ENCODE results near the gene TOR4A. TPM values are rescaled to one million over a fixed set of nuclear protein-coding genes. Genes with fewer than 3 reads are reported as not detected.

Gene TOR4A
- total and polyA plus RNA-seq, 9 of the 15 experiments (the other 6 are each of a cell fraction or from before 2014, with no cell fraction given), result 3.9 to 49.2 (median 8.8) TPM

DNA sequence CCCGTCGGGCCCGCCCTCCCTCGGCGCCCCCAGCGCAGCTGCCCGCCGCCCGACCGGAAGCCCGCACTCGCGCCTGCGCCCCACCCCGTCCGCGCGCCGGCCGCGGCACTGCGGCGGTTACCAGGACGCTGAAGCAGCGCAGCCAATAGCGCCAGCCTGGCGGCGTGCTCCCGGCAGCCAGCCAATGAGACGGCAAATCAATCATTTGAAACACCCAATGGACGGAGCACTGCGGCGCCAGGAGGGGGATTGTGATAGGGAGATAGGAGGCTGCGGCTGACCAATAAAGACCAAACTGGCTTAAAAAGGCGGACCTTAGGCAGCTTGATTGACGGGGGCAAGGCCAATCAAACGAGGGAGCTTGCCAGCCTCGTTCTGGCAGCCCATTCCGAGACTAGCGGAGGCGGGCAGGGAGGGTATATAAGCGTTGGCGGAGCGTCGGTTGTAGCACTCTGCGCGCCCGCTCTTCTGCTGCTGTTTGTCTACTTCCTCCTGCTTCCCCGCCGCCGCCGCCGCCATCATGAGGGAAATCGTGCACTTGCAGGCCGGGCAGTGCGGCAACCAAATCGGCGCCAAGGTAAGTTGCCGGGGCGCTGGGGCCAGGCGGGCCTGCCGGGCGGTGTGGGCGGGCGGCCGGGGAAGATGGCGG lies 36.6 kb upstream of the TOR4A start, which contains the start of gene TUBB4B:
TSS of gene TUBB4B (plus strand) at position 447 of the 649 bp plus-strand sequence. CDS start at position 521, 74 bp downstream.
- Histone ChIP-seq H3K9ac (ENCODE audit: insufficient read depth in 1 of 2, low read depth in 2 of 2, low read length in 2 of 2) (peak within 1 kb of the TSS; percentile 88 to 100), H2AFZ (ENCODE audit: low read depth, low read length) (peak within 1 kb of the TSS; percentile 85), H3K27ac (ENCODE audit: extremely low read depth, low read depth, low read length) (peak within 1 kb of the TSS; percentile 98), H3K79me2 (ENCODE audit: control insufficient read depth, insufficient read depth, low read length) (peaks cover 57% of the 10 kb centered on the region), H3K9me3 (replicated peaks; ENCODE audit: control insufficient read depth, insufficient read depth, low read depth, low read length) (no peaks in the 10 kb centered on the region), H3K27me3 (ENCODE audit: control insufficient read depth in 2 of 2, insufficient read depth in 2 of 2, low read length in 2 of 2) (no peaks in the 10 kb centered on the region), H3K9me1 (ENCODE audit: control insufficient read depth, insufficient read depth, low read length) (peaks cover 4% of the 10 kb centered on the region), H3K4me2 (ENCODE audit: insufficient read depth, low read length) (peak within 1 kb of the TSS; percentile 95), H3K4me3 (peak within 1 kb of the TSS; percentile 96), H3K36me3 (ENCODE audit: control insufficient read depth, insufficient read depth, low read length) (peaks cover 30% of the 10 kb centered on the region), H3K4me1 (replicated peaks in 1 of 2; ENCODE audit: control insufficient read depth in 2 of 2, insufficient read depth in 2 of 2, low read length in 2 of 2) (peaks cover 33 to 91% of the 10 kb centered on the region in 2 experiments), H4K20me1 (replicated peaks; ENCODE audit: control insufficient read depth, insufficient read depth, low read length) (peaks cover 30% of the 10 kb centered on the region)
- intact Hi-C loops (cut with micrococcal nuclease), result loop anchor here (1.0 to 10.0 kb wide), 4 partner anchors 14 to 456 kb away; partner anchors contain the start of genes NELFB, NRARP and TOR4A
- WGBS (ENCODE audit: insufficient coverage, low coverage, missing lambda C conversion rate), result 0% methylated on average over 45 of the region's 67 CpGs
- DNase-seq (ENCODE audit: extremely low read depth in 1 of 4, low spot score in 3 of 4) (peak; percentile 88 to 100 (median 94)), ATAC-seq (peak; percentile 80), FAIRE-seq (peak; percentile 100)
- ChIA-PET CTCF (ENCODE audit: low intra/inter-chr PET ratio) (no interaction called here), POLR2A (interaction anchor here (0.6 to 6.5 kb wide), 46 partner anchors 9 to 488 kb away, joined by 3 to 221 read pairs (median 4); partner anchors contain the start of genes ANAPC2, DPP7, MAN1B1 and NELFB)
- in situ Hi-C loops (cut with MboI), result loop anchor here (25.0 kb wide), 1 partner anchor 454 kb away; the partner anchor contains the start of genes CCDC183 and TMEM141
- no TSS peak for BruUV-seq (replicated peaks)
- TF ChIP-seq ZNF407 (IDR thresholded peaks at IDR 0.05; ENCODE audit: low read depth), result no peak
- TF ChIP-seq ZFP91 (CRISPR knock-in tag; IDR thresholded peaks at IDR 0.05), result 0 out of 2 replicates have a peak, but pooled peaks have one; percentile 32
- no peak for TF ChIP-seq BRD9 (IDR thresholded peaks at IDR 0.05; ENCODE audit: low read depth, partially characterized antibody)
- TF ChIP-seq FOXP1 (CRISPR knock-in tag; IDR thresholded peaks at IDR 0.05), result peak; percentile 83
- TF ChIP-seq HEY1 (CRISPR knock-in tag; IDR thresholded peaks at IDR 0.05; ENCODE audit: borderline replicate concordance), result no peak
- TF ChIP-seq FOS (IDR thresholded peaks at IDR 0.05; ENCODE audit: extremely low read depth, insufficient read length), result peak; percentile 100
- no peak for TF ChIP-seq SAFB2 (IDR thresholded peaks at IDR 0.05; ENCODE audit: borderline replicate concordance, low read depth, low read length, severe bottlenecking)
- TF ChIP-seq XRCC4 (IDR thresholded peaks at IDR 0.05; ENCODE audit: extremely low read depth, insufficient read depth, insufficient read length), result no peak
